ENCODE results near the gene SH3PXD2A. TPM values are rescaled to one million over a fixed set of nuclear protein-coding genes. Genes with fewer than 3 reads are reported as not detected.

The SH3PXD2A gene
- total and polyA plus RNA-seq, 2 experiments from 2014 or later, result 1.8 to 5.0 TPM

DNA sequence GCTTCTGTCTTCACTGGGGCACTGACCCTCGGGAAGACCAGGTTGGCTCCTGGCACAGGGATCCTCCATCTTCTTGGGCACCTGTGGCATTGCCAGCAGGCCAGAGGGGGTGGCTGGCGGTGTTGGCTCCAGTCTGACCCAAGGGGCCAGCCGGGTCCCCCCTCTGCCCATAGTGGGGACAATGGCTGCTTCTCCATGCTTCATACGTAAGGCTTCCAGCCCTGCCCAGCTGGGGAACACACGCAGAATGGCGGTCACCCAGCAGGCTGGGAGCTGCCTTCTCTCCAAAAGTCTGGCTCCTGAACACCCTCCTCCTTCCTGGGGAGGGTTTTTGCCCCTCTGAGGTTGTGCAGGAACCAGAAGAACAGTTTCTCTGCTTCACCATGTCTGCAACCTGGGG, 255.1 kb downstream of the SH3PXD2A start:
- Mint-ChIP-seq H3K9me3 (no peaks in the 10 kb centered on the region), H3K4me1 (peaks cover 10% of the 10 kb centered on the region; the same call in 2 of the 3 replicates), H3K4me3 (no peak overlapping the region), H3K27ac (no peak overlapping the region), H3K36me3 (ENCODE audit: low read depth) (no peaks in the 10 kb centered on the region; the same call in 1 of the 3 replicates), H3K27me3 (ENCODE audit: insufficient read depth, low read depth, poor library complexity) (peaks cover 8% of the 10 kb centered on the region)
- H4K20me1 ChIP-seq (replicated peaks; ENCODE audit: insufficient read depth), result no peaks in the 10 kb centered on the region; the same call in 1 of the 2 replicates
- TF ChIP-seq REST (IDR thresholded peaks at IDR 0.05; ENCODE audit: unreplicated experiment) (no peak), STAT1 (IDR thresholded peaks at IDR 0.05; ENCODE audit: unreplicated experiment) (no peak), EZH2 (IDR thresholded peaks at IDR 0.05; ENCODE audit: low read depth, unreplicated experiment) (no peak), POLR2AphosphoS5 (IDR thresholded peaks at IDR 0.05; ENCODE audit: low read depth) (no peak), JUNB (IDR thresholded peaks at IDR 0.05; ENCODE audit: unreplicated experiment) (no peak), ZNF331 (CRISPR knock-in tag; IDR thresholded peaks at IDR 0.05; ENCODE audit: low read depth) (no peak), EZH2phosphoT487 (IDR thresholded peaks at IDR 0.05; ENCODE audit: unreplicated experiment) (no peak), ETS1 (IDR thresholded peaks at IDR 0.05) (no peak), NANOG (IDR thresholded peaks at IDR 0.05; ENCODE audit: borderline replicate concordance) (no peak), CTCF (conservative IDR thresholded peaks at IDR 0.05; ENCODE audit: low read depth in 2 of 2) (no peak), ZNF114 (CRISPR knock-in tag; IDR thresholded peaks at IDR 0.05) (no peak), CREB1 (CRISPR knock-in tag; IDR thresholded peaks at IDR 0.05; ENCODE audit: low read depth) (no peak)
- TF ChIP-seq, protein P1, sequence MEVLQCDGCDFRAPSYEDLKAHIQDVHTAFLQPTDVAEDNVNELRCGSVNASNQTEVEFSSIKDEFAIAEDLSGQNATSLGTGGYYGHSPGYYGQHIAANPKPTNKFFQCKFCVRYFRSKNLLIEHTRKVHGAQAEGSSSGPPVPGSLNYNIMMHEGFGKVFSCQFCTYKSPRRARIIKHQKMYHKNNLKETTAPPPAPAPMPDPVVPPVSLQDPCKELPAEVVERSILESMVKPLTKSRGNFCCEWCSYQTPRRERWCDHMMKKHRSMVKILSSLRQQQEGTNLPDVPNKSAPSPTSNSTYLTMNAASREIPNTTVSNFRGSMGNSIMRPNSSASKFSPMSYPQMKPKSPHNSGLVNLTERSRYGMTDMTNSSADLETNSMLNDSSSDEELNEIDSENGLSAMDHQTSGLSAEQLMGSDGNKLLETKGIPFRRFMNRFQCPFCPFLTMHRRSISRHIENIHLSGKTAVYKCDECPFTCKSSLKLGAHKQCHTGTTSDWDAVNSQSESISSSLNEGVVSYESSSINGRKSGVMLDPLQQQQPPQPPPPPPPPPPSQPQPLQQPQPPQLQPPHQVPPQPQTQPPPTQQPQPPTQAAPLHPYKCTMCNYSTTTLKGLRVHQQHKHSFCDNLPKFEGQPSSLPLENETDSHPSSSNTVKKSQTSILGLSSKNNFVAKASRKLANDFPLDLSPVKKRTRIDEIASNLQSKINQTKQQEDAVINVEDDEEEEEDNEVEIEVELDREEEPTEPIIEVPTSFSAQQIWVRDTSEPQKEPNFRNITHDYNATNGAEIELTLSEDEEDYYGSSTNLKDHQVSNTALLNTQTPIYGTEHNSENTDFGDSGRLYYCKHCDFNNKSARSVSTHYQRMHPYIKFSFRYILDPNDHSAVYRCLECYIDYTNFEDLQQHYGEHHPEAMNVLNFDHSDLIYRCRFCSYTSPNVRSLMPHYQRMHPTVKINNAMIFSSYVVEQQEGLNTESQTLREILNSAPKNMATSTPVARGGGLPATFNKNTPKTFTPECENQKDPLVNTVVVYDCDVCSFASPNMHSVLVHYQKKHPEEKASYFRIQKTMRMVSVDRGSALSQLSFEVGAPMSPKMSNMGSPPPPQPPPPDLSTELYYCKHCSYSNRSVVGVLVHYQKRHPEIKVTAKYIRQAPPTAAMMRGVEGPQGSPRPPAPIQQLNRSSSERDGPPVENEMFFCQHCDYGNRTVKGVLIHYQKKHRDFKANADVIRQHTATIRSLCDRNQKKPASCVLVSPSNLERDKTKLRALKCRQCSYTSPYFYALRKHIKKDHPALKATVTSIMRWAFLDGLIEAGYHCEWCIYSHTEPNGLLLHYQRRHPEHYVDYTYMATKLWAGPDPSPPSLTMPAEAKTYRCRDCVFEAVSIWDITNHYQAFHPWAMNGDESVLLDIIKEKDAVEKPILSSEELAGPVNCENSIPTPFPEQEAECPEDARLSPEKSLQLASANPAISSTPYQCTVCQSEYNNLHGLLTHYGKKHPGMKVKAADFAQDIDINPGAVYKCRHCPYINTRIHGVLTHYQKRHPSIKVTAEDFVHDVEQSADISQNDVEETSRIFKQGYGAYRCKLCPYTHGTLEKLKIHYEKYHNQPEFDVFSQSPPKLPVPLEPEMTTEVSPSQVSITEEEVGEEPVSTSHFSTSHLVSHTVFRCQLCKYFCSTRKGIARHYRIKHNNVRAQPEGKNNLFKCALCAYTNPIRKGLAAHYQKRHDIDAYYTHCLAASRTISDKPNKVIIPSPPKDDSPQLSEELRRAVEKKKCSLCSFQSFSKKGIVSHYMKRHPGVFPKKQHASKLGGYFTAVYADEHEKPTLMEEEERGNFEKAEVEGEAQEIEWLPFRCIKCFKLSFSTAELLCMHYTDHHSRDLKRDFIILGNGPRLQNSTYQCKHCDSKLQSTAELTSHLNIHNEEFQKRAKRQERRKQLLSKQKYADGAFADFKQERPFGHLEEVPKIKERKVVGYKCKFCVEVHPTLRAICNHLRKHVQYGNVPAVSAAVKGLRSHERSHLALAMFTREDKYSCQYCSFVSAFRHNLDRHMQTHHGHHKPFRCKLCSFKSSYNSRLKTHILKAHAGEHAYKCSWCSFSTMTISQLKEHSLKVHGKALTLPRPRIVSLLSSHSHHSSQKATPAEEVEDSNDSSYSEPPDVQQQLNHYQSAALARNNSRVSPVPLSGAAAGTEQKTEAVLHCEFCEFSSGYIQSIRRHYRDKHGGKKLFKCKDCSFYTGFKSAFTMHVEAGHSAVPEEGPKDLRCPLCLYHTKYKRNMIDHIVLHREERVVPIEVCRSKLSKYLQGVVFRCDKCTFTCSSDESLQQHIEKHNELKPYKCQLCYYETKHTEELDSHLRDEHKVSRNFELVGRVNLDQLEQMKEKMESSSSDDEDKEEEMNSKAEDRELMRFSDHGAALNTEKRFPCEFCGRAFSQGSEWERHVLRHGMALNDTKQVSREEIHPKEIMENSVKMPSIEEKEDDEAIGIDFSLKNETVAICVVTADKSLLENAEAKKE (CRISPR knock-in tag; IDR thresholded peaks at IDR 0.05), result no peak
- H3K36me3 ChIP-seq (ENCODE audit: insufficient read depth), result no peaks in the 10 kb centered on the region
- no peaks in the 10 kb centered on the region for H3K27me3 ChIP-seq (ENCODE audit: insufficient read depth)
- H3K27ac ChIP-seq (ENCODE audit: low read depth), result no peak overlapping the region
- DNase-seq (ENCODE audit: low spot score), result no peak
- no peak overlapping the region for H2AFZ ChIP-seq
- H3K4me3 ChIP-seq, result no peak overlapping the region
- no peaks in the 10 kb centered on the region for H3F3A ChIP-seq (replicated peaks; ENCODE audit: low read depth)
- H3K4me1 ChIP-seq (ENCODE audit: insufficient read depth), result peaks cover 4% of the 10 kb centered on the region; the same call in 1 of the 2 replicates
- no peak overlapping the region for H3K4me2 ChIP-seq
- ATAC-seq, result no peak
- no peaks in the 10 kb centered on the region for H3K79me2 ChIP-seq (replicated peaks; ENCODE audit: insufficient read depth)
- H3K9me2 ChIP-seq (ENCODE audit: insufficient read depth), result no peaks in the 10 kb centered on the region
